Endodermal cell (in vitro differentiated cells): ENCODE data around the gene KCNG1. TPM values are rescaled to one million over a fixed set of nuclear protein-coding genes. Genes with fewer than 3 reads are reported as not detected.
"Not testable (repeated sequence)": the region's sequence is repeated elsewhere in the genome, so short reads cannot be mapped to it uniquely, and the experiment has no call there.

Experiments used
- DNase-seq: peaks from one replicate; pipeline ENCODE4 v3.0.0-alpha.2; 2017
- H3K27ac ChIP-seq: 2 replicates; pipeline ENCODE4 v1.5.1; 2013; ENCODE audit warnings: mild to moderate bottlenecking, low read depth, low read length, moderate library complexity
- H3K27me3 ChIP-seq: 2 replicates; pipeline ENCODE4 v1.6.1; 2013; ENCODE audit warnings: mild to moderate bottlenecking, low read length, moderate library complexity; ENCODE audit not compliant: insufficient read depth, control insufficient read depth, poor library complexity, severe bottlenecking
- H3K36me3 ChIP-seq: 2 replicates; pipeline ENCODE4 v1.7.0; 2013; ENCODE audit warnings: mild to moderate bottlenecking, low read length, moderate library complexity; ENCODE audit not compliant: control insufficient read depth, insufficient read depth
- H3K4me1 ChIP-seq: one replicate; pipeline ENCODE4 v1.7.0; 2013; ENCODE audit warnings: low read length; ENCODE audit not compliant: control insufficient read depth, insufficient read depth
- H3K4me3 ChIP-seq: 2 replicates; pipeline ENCODE4 v1.5.1; 2013; ENCODE audit warnings: mild to moderate bottlenecking, low read length, moderate library complexity
- H3K9ac ChIP-seq: 2 replicates; pipeline ENCODE4 v1.6.1; 2013; ENCODE audit warnings: mild to moderate bottlenecking, low read length, moderate library complexity; ENCODE audit not compliant: poor library complexity, severe bottlenecking; ENCODE audit errors: extremely low read depth
- H3K9me3 ChIP-seq: 2 replicates; pipeline ENCODE4 v1.6.1; 2013; ENCODE audit warnings: mild to moderate bottlenecking, low read length, moderate library complexity; ENCODE audit not compliant: control insufficient read depth
- H3K27ac Mint-ChIP-seq: 2 replicates; pipeline ENCODE4 v1.8.0; 2020; ENCODE audit warnings: mixed read lengths
- H3K27me3 Mint-ChIP-seq: 2 replicates; pipeline ENCODE4 v1.8.0; 2021; ENCODE audit warnings: mild to moderate bottlenecking, mixed read lengths; ENCODE audit not compliant: insufficient read depth
- H3K36me3 Mint-ChIP-seq: 2 replicates; pipeline ENCODE4 v1.8.0; 2020; ENCODE audit warnings: low read depth, mixed read lengths
- H3K4me1 Mint-ChIP-seq: 2 replicates; pipeline ENCODE4 v1.8.0; 2020; ENCODE audit warnings: mixed read lengths
- H3K4me3 Mint-ChIP-seq: 2 replicates; pipeline ENCODE4 v1.8.0; 2020; ENCODE audit warnings: mild to moderate bottlenecking, moderate library complexity, mixed read lengths
- H3K9me3 Mint-ChIP-seq: 2 replicates; pipeline ENCODE4 v1.8.0; 2020; ENCODE audit warnings: mild to moderate bottlenecking, mixed read lengths
- WGBS, 2 experiments: methylation state at CpG; one replicate each; pipeline versions ENCODE4 v1.1.5 to v1.1.7; 2013; ENCODE audit warnings: missing lambda C conversion rate in 2 of 2, mixed read lengths in 1 of 2; ENCODE audit not compliant: insufficient coverage in 1 of 2, insufficient read length in 1 of 2; 5-methylcytosine and 5-hydroxymethylcytosine counted together
- total RNA-seq, 2 donors: library from RNA; stranded (reverse); fragmentation: NEBNext Ultra II Directional in 1 of 2; extraction: Animal tissue kit (Norgen Biotek cat#: 25700) in 1 of 2; gene quantifications; 2 replicates in 1 of 2; 3 replicates in 1 of 2; pipeline ENCODE4 v1.2.1, GENCODE V29; 2021
- TF ChIP-seq, protein P1 (sequence below): fragments of 200-600 bp; sonication (generic); conservative IDR thresholded peaks from 2 replicates; pipeline ENCODE4 v1.5.0; 2021; ENCODE audit warnings: antibody characterized with exemption, mild to moderate bottlenecking

The KCNG1 gene
- total RNA-seq, 2 donors from 2014 or later, result 106 to 126 TPM

DNA sequence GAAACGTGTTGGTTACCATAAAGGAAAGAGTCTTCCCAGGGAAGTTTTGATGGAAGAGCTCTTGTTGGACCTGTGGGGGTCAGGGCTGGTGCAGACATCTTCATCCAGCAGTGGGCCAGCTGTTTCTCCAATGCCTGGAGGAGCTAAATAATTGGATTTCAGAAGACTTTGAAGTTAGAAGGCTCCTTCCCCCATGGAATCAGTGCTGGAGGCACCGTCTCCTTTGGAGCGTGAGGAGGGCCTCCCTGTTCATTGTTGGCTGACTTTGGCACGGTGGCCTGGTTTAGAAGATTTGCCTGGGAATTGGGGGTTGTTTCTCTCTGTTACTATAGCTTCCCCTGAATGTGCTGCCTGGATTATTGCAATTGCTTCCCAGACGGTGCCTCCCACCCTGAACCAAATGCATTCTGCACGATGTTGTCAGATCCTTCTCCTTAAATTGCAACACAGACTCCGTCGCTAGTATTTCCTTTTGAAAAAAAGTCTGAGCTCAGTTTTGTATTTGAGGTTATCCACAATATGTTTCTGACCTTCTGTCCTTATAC, 27.7 kb upstream of the KCNG1 start:
- no peak overlapping the region for H3K27ac Mint-ChIP-seq
- no peak overlapping the region for H3K4me3 ChIP-seq
- peaks cover 19% of the 10 kb centered on the region for H3K4me1 Mint-ChIP-seq
- H3K4me3 Mint-ChIP-seq, result no peak overlapping the region
- TF ChIP-seq, protein P1, sequence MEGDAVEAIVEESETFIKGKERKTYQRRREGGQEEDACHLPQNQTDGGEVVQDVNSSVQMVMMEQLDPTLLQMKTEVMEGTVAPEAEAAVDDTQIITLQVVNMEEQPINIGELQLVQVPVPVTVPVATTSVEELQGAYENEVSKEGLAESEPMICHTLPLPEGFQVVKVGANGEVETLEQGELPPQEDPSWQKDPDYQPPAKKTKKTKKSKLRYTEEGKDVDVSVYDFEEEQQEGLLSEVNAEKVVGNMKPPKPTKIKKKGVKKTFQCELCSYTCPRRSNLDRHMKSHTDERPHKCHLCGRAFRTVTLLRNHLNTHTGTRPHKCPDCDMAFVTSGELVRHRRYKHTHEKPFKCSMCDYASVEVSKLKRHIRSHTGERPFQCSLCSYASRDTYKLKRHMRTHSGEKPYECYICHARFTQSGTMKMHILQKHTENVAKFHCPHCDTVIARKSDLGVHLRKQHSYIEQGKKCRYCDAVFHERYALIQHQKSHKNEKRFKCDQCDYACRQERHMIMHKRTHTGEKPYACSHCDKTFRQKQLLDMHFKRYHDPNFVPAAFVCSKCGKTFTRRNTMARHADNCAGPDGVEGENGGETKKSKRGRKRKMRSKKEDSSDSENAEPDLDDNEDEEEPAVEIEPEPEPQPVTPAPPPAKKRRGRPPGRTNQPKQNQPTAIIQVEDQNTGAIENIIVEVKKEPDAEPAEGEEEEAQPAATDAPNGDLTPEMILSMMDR, result no peak
- H3K27ac ChIP-seq, result no peak overlapping the region
- H3K36me3 Mint-ChIP-seq, result no peaks in the 10 kb centered on the region
- no peak overlapping the region for H3K9ac ChIP-seq
- 87 to 89% methylated on average over 5 to 8 of the region's 8 CpGs for WGBS, 2 experiments
- peaks cover 2% of the 10 kb centered on the region for H3K4me1 ChIP-seq
- no peaks in the 10 kb centered on the region for H3K36me3 ChIP-seq
- H3K9me3 ChIP-seq, result peaks cover 10% of the 10 kb centered on the region
- H3K9me3 Mint-ChIP-seq, result peaks cover 12% of the 10 kb centered on the region
- H3K27me3 ChIP-seq, result no peaks in the 10 kb centered on the region
- H3K27me3 Mint-ChIP-seq, result no peaks in the 10 kb centered on the region
- DNase-seq, result no peak

DNA sequence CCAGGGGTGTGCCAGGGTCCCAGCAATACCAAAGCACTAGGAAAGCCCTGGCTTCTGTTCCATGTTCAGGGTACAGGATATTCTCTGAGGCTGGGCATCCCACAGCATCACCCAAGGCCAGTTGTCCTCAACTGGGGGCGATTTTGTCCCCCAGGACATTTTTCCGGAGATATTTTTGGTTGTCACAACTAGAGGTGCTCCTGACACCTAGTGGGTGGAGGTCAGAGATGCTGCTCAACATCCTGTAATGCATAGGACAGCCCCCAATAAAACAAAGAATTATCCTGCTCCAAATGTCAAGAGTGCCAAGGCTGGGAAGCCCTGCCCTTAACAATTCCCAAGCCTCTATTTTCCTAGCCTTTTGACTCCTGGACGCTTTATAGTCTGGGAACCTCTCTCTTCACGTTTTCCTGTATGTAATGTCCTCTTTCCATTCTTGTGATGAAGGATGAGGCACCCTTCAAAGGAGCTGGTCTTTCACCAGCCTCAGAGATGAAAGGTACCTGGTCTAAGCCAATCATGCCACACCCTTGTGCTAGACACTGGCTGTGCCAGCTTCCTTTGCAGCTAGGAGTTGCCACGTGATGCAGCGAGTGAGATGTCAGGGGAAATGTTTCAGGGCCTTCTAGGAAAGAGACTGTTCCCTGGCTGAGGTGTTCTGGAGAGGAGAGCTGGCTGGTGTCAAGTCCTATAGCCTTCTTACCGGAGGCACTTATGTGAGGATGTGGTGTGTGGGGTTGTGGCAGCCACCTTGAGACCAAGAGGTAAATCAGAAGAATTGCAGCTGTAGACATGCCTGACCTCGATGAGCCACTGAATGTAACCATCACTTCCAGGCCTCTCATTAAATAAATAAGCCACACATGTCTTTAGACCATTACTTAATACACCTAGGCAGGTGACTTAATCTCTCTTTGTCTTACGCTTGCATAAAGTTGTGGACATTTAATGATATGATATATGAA, 23.4 kb upstream of the KCNG1 start:
- Histone ChIP-seq H3K4me1 (peaks cover 14% of the 10 kb centered on the region), H3K27ac (no peak overlapping the region), H3K9ac (no peak overlapping the region), H3K36me3 (no peaks in the 10 kb centered on the region), H3K9me3 (peaks cover 10% of the 10 kb centered on the region), H3K27me3 (no peaks in the 10 kb centered on the region), H3K4me3 (peak overlapping the region; percentile 21)
- H3K4me1 Mint-ChIP-seq, result peaks cover 7% of the 10 kb centered on the region
- WGBS, 2 experiments, result 92% methylated on average over 6 to 9 of the region's 9 CpGs
- DNase-seq, result no peak
- no peak overlapping the region for H3K27ac Mint-ChIP-seq
- TF ChIP-seq, protein P1, result peak; percentile 31
- H3K36me3 Mint-ChIP-seq, result no peaks in the 10 kb centered on the region
- H3K27me3 Mint-ChIP-seq, result no peaks in the 10 kb centered on the region
- peaks cover 13% of the 10 kb centered on the region for H3K9me3 Mint-ChIP-seq
- no peak overlapping the region for H3K4me3 Mint-ChIP-seq

DNA sequence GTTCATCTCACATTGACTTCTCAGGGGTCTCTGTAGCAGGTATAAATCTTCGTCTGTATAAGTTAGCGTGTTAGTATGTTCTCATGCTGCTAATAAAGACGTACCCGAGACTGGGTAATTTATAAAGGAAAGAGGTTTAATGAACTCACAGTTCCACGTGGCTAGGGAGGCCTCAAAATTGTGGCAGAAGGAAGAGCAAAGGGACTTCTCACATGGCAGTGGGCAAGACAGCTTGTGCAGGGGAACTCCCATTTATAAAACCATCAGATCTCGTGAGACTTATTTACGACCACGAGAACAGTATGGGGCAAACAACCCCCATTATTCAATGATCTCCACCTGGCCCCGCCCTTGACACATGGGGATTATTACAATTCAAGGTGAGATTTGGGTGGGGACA, 22.6 kb upstream of the KCNG1 start:
- not testable (repeated sequence) for H3K36me3 ChIP-seq, H3K4me3 Mint-ChIP-seq, H3K27ac ChIP-seq, H3K27ac Mint-ChIP-seq, H3K36me3 Mint-ChIP-seq, H3K27me3 Mint-ChIP-seq, H3K4me3 ChIP-seq, H3K27me3 ChIP-seq, DNase-seq, H3K4me1 Mint-ChIP-seq, H3K9ac ChIP-seq, H3K9me3 ChIP-seq
- WGBS, 2 experiments, result 90 to 93% methylated on average over 8 to 9 of the region's 9 CpGs
- peaks cover 13% of the 10 kb centered on the region for H3K9me3 Mint-ChIP-seq
- peaks cover 12% of the 10 kb centered on the region for H3K4me1 ChIP-seq
